Endothelial cell of umbilical vein (primary cell): ENCODE data around the gene TAOK1. TPM values are rescaled to one million over a fixed set of nuclear protein-coding genes. Genes with fewer than 3 reads are reported as not detected.
A peak's percentile ranks its signal among the peaks of the same experiment; 100 is the strongest.

Source experiments
- Bru-seq: library from RNA; stranded (reverse); fragments of 400-500 nt; gene quantifications from one replicate; lab custom pipeline; 2021; lab: Mats Ljungman, UMichigan
- BruChase-seq, 2 experiments: library from RNA; stranded (reverse); fragments of 400-500 nt; gene quantifications; one replicate each; lab custom pipeline; 2021; lab: Mats Ljungman, UMichigan
- BruUV-seq: library from RNA; stranded (reverse); fragments of 400-500 nt; replicated peaks from 2 replicates; lab custom pipeline; 2021; lab: Mats Ljungman, UMichigan
- CTCF ChIA-PET: fragments of 300-600, 350-600 bp; sonication (Branson Sonifier 250); formaldehyde crosslinking; loops from one replicate; lab custom pipeline; 2021; ENCODE audit warnings: antibody characterized with exemption, inconsistent platforms; lab: Charles Lee
- POLR2A ChIA-PET: fragments of 300-600, 350-600 bp; sonication (Branson Sonifier 250); formaldehyde crosslinking; loops from one replicate; lab custom pipeline; 2021; ENCODE audit warnings: antibody characterized with exemption, inconsistent platforms; lab: Charles Lee
- DNase-seq: peaks from one replicate; pipeline ENCODE4 v3.0.0-alpha.2; 2011; ENCODE audit warnings: low read depth, low spot score
- FAIRE-seq: peaks from 2 replicates; lab custom pipeline; 2011; peaks lifted over from hg19 to GRCh38; lab: Jason Lieb, UNC
- H2AFZ ChIP-seq: 2 replicates; pipeline ENCODE4 v1.6.0; 2012; ENCODE audit warnings: low read depth, low read length, control low read depth, inconsistent platforms
- H3K27ac ChIP-seq: 2 replicates; pipeline ENCODE4 v1.5.1; 2011; ENCODE audit warnings: low read depth, mild to moderate bottlenecking, control low read depth, low read length, moderate library complexity; ENCODE audit not compliant: insufficient read depth
- H3K27me3 ChIP-seq, 2 experiments: 2 replicates each; pipeline versions ENCODE4 v1.6.0 to v1.6.1; 2011; ENCODE audit warnings: low read length in 2 of 2, mixed read lengths in 1 of 2; ENCODE audit not compliant: control insufficient read depth in 2 of 2, insufficient read depth in 2 of 2
- H3K36me3 ChIP-seq, 2 experiments: 2 replicates in 1 of 2; 3 replicates in 1 of 2; pipeline ENCODE4 v1.5.1; 2011; ENCODE audit warnings: low read length in 2 of 2, mild to moderate bottlenecking in 1 of 2, moderate library complexity in 1 of 2; ENCODE audit not compliant: control insufficient read depth in 2 of 2, insufficient read depth in 2 of 2; ENCODE audit errors: extremely low read depth in 1 of 2
- H3K4me1 ChIP-seq: 3 replicates; pipeline ENCODE4 v1.5.1; 2011; ENCODE audit warnings: mild to moderate bottlenecking, low read length; ENCODE audit not compliant: control insufficient read depth, insufficient read depth; ENCODE audit errors: extremely low read depth
- H3K4me2 ChIP-seq: 2 replicates; pipeline ENCODE4 v1.6.1; 2011; ENCODE audit warnings: low read length, control low read depth, mixed read lengths; ENCODE audit not compliant: insufficient read depth
- H3K4me3 ChIP-seq, 3 experiments: fragments of 200-600 bp in 1 of 3; sonication (generic), shearing (Covaris generic) in 1 of 3; replicated peaks in 1 of 3; 2 replicates each; pipeline ENCODE4 v1.5.1; 2011 to 2016; ENCODE audit warnings: control low read depth in 3 of 3, low read length in 3 of 3, mild to moderate bottlenecking in 2 of 3, inconsistent platforms in 1 of 3, low read depth in 1 of 3, moderate library complexity in 1 of 3; ENCODE audit not compliant: insufficient read depth in 1 of 3
- H3K79me2 ChIP-seq: 2 replicates; pipeline ENCODE4 v1.6.0; 2012; ENCODE audit warnings: low read length, inconsistent platforms; ENCODE audit not compliant: control insufficient read depth, insufficient read depth
- H3K9ac ChIP-seq: replicated peaks from 2 replicates; pipeline ENCODE3; 2011; ENCODE audit warnings: low read length, control low read depth; ENCODE audit not compliant: insufficient read depth; ENCODE audit errors: extremely low read depth
- H3K9me1 ChIP-seq: replicated peaks from 3 replicates; pipeline ENCODE4 v1.6.0; 2011; ENCODE audit warnings: mild to moderate bottlenecking, low read length; ENCODE audit not compliant: control insufficient read depth, insufficient read depth; ENCODE audit errors: extremely low read depth
- H3K9me3 ChIP-seq: replicated peaks from 2 replicates; pipeline ENCODE4 v1.5.1; 2012; ENCODE audit warnings: low read length, inconsistent platforms; ENCODE audit not compliant: control insufficient read depth, insufficient read depth
- H4K20me1 ChIP-seq: replicated peaks from 2 replicates; pipeline ENCODE3; 2011; ENCODE audit warnings: mild to moderate bottlenecking, low read length; ENCODE audit not compliant: control insufficient read depth, insufficient read depth; ENCODE audit errors: extremely low read depth
- CTCF ChIP-seq, 2 donors: IDR thresholded peaks; 1 replicate in 1 of 2; 2 replicates in 1 of 2; pipeline ENCODE4 v1.5.1; 2011; ENCODE audit warnings: low read length in 2 of 2, mild to moderate bottlenecking in 2 of 2, moderate library complexity in 2 of 2, control low read depth in 1 of 2, inconsistent platforms in 1 of 2, low read depth in 1 of 2; ENCODE audit not compliant: insufficient read depth in 1 of 2; ENCODE audit errors: extremely low read depth in 1 of 2
- EZH2 ChIP-seq: IDR thresholded peaks from 2 replicates; pipeline ENCODE4 v1.6.1; 2012; ENCODE audit warnings: borderline replicate concordance, low read depth, mild to moderate bottlenecking, moderate library complexity, low read length, inconsistent platforms; ENCODE audit not compliant: severe bottlenecking
- FOS ChIP-seq: IDR thresholded peaks from 2 replicates; pipeline ENCODE4 v1.6.1; 2011; ENCODE audit warnings: mild to moderate bottlenecking, low read length, moderate library complexity, borderline replicate concordance; ENCODE audit not compliant: insufficient read depth
- GATA2 ChIP-seq: IDR thresholded peaks from 2 replicates; pipeline ENCODE4 v1.7.0; 2011; ENCODE audit warnings: low read depth, mild to moderate bottlenecking, moderate library complexity, mixed read lengths, low read length; ENCODE audit not compliant: insufficient read length, insufficient read depth
- JUN ChIP-seq: IDR thresholded peaks from 2 replicates; pipeline ENCODE4 v1.6.1; 2011; ENCODE audit warnings: borderline replicate concordance, low read depth; ENCODE audit not compliant: insufficient read length, insufficient read depth
- MAX ChIP-seq: IDR thresholded peaks from 2 replicates; pipeline ENCODE4 v1.6.1; 2011; ENCODE audit not compliant: insufficient read depth, insufficient read length
- MYC ChIP-seq: IDR thresholded peaks from one replicate; pipeline ENCODE4 v1.6.1; 2011; ENCODE audit warnings: mild to moderate bottlenecking, low read depth, low read length
- POLR2A ChIP-seq: IDR thresholded peaks from 2 replicates; pipeline ENCODE4 v1.6.1; 2012; ENCODE audit warnings: low read depth, mild to moderate bottlenecking, control low read depth, low read length
- POLR2AphosphoS5 ChIP-seq: IDR thresholded peaks from 2 replicates; pipeline ENCODE4 v1.6.1; 2012; ENCODE audit warnings: low read depth, mild to moderate bottlenecking, control low read depth, low read length, moderate library complexity; ENCODE audit not compliant: insufficient read depth
- dilution Hi-C: fragments of 300-500 bp; cut with MboI; formaldehyde crosslinking; loops from one replicate; pipeline ENCODE4 v1.15.0; 2019; ENCODE audit warnings: low sequenced_read_pairs; ENCODE audit not compliant: extremely low pct_ligation_motif_present
- intact Hi-C: fragments of 100-400 bp; cut with micrococcal nuclease; formaldehyde crosslinking; loops from one replicate; pipeline ENCODE4 v1.10.0; 2022
- long read RNA-seq: library from polyadenylated mRNA; stranded (forward); transcript quantifications from one replicate; pipeline ENCODE4 v2.0.0, GENCODE V29; 2021
- polyA minus RNA-seq, 3 experiments: library from RNA; depleted of rRNA, polyadenylated mRNA; stranded (reverse); fragments of >200 nt; gene quantifications; 1 replicate in 1 of 3; 2 replicates in 2 of 3; pipeline ENCODE4 v1.2.3, GENCODE V29; 2011
- polyA plus RNA-seq, 4 experiments: library from polyadenylated mRNA; depleted of rRNA in 3 of 4; stranded (reverse) in 3 of 4; unstranded in 1 of 4; fragments of >200 nt; gene quantifications; 2 replicates each; pipeline versions ENCODE4 v1.2.1 to v1.2.3, GENCODE V29; 2011 to 2012; ENCODE audit warnings: missing spikeins in 1 of 4
- total RNA-seq: library from RNA; stranded (reverse); gene quantifications from 2 replicates; pipeline ENCODE4 v1.2.3, GENCODE V29; 2021

The TAOK1 gene
- 64.3 and 82.2 TPM in 2 replicates for total RNA-seq
- polyA plus RNA-seq: 8.4 and 11.0 TPM in 2 replicates
- 10.3 and 10.6 TPM in 2 replicates for polyA plus RNA-seq (2011; cell fraction: cytosol; rRNA removed)
- 24.7 and 31.0 TPM in 2 replicates for polyA plus RNA-seq (2011; cell fraction: nucleus; rRNA removed)
- 24.9 and 30.5 TPM in 2 replicates for polyA plus RNA-seq (2012)
- 57.2 and 85.8 TPM in 2 replicates for polyA minus RNA-seq
- polyA minus RNA-seq (2011; cell fraction: cytosol; rRNA and poly(A)+ RNA removed): 33.6 TPM
- 48.5 and 72.7 TPM in 2 replicates for polyA minus RNA-seq (2011; cell fraction: nucleus; rRNA and poly(A)+ RNA removed)
- percentile 89 among the genes with signal in this experiment for Bru-seq, nascent RNA
- BruChase-seq, experiment 1, labeled RNA remaining after a 6-hour chase: percentile 95 among the genes with signal in this experiment
- BruChase-seq, experiment 2, labeled RNA remaining after a 2-hour chase: percentile 94 among the genes with signal in this experiment
- long read RNA-seq, partial matches to known transcripts: 1 of 12 reads
- long read RNA-seq, other reads (novel, unspliced or antisense): 11 of 12 reads

- Histone ChIP-seq H3K27ac (peak within 1 kb of the TSS; percentile 86), H4K20me1 (peaks cover 8% of the 10 kb centered on the region), H3K27me3 (peaks cover 0 to 1% of the 10 kb centered on the region in 2 experiments), H3K9me3 (no peaks in the 10 kb centered on the region), H3K79me2 (peaks cover 46% of the 10 kb centered on the region), H3K4me1 (peaks cover 27% of the 10 kb centered on the region), H3K9ac (peak within 1 kb of the TSS; percentile 93), H3K36me3 (no peaks in the 10 kb centered on the region), H2AFZ (peak within 1 kb of the TSS; percentile 87), H3K9me1 (no peaks in the 10 kb centered on the region), H3K4me2 (peak within 1 kb of the TSS; percentile 90), H3K4me3 (peak within 1 kb of the TSS; percentile 85 to 97 (median 87))
- no peak for TF ChIP-seq JUN
- TF ChIP-seq GATA2: no peak
- TF ChIP-seq CTCF (IDR thresholded peaks at IDR 0.05; ENCODE audit: extremely low read depth in 1 of 2, insufficient read depth in 1 of 2, low read depth in 1 of 2, low read length in 2 of 2): no peak
- no peak for TF ChIP-seq EZH2
- TF ChIP-seq FOS: no peak
- peak; percentile 96 for TF ChIP-seq POLR2A
- TF ChIP-seq POLR2AphosphoS5: peak; percentile 97
- peak; percentile 51 for TF ChIP-seq MAX
- TF ChIP-seq MYC: no peak
- peak; percentile 91 for FAIRE-seq
- intact Hi-C loops (loop anchor here (2.0 to 5.0 kb wide), 4 partner anchors 19 to 197 kb away; partner anchors contain the start of genes ABHD15, GIT1 and TP53I13), dilution Hi-C loops (no loop called here)
- BruUV-seq: TSS peak; percentile 20
- ChIA-PET CTCF (interaction anchor here (0.6 to 1.7 kb wide), 3 partner anchors 10 to 119 kb away, joined by 3 to 23 read pairs (median 5); no protein-coding TSS in a partner anchor), POLR2A (interaction anchor here (0.6 to 1.2 kb wide), 3 partner anchors 8 to 102 kb away, joined by 4 to 5 read pairs (median 4); partner anchors contain the start of gene NUFIP2)
- DNase-seq: peak; percentile 97
These were observed at the start of gene TAOK1 for GRCh38 chr17:29389982-29390850. Gene TAOK1 (plus strand): TSS chr17:29390363. CDS start chr17:29451549, 61,186 bp downstream.
